Measurements from ENCODE around the gene FAM168A.

- TF ChIP-seq, protein P1, sequence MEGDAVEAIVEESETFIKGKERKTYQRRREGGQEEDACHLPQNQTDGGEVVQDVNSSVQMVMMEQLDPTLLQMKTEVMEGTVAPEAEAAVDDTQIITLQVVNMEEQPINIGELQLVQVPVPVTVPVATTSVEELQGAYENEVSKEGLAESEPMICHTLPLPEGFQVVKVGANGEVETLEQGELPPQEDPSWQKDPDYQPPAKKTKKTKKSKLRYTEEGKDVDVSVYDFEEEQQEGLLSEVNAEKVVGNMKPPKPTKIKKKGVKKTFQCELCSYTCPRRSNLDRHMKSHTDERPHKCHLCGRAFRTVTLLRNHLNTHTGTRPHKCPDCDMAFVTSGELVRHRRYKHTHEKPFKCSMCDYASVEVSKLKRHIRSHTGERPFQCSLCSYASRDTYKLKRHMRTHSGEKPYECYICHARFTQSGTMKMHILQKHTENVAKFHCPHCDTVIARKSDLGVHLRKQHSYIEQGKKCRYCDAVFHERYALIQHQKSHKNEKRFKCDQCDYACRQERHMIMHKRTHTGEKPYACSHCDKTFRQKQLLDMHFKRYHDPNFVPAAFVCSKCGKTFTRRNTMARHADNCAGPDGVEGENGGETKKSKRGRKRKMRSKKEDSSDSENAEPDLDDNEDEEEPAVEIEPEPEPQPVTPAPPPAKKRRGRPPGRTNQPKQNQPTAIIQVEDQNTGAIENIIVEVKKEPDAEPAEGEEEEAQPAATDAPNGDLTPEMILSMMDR (IDR thresholded peaks at IDR 0.05) = no peak
- no peak for TF ChIP-seq POLR2A (IDR thresholded peaks at IDR 0.05)
Observed at GRCh38 chr11:73365352-73366264, 232.3 kb downstream of the FAM168A start.

Data from ovary (tissue), 3 donors.